H1 (cell line): ENCODE data around the gene GPR137. TPM values are rescaled to one million over a fixed set of nuclear protein-coding genes. Genes with fewer than 3 reads are reported as not detected.

Experiments
- BCL11A ChIP-seq, 2 experiments: IDR thresholded peaks; one replicate each; pipeline ENCODE4 v1.6.1; 2011; ENCODE audit warnings: low read depth in 2 of 2, low read length in 2 of 2, mild to moderate bottlenecking in 2 of 2
- PHF8 ChIP-seq: fragments of 200-600 bp; sonication (generic); conservative IDR thresholded peaks from 2 replicates; pipeline ENCODE4 v1.7.1; 2012; ENCODE audit warnings: low read depth, mild to moderate bottlenecking, inconsistent platforms, low read length, moderate library complexity
- SP1 ChIP-seq: IDR thresholded peaks from 2 replicates; pipeline ENCODE4 v1.6.1; 2011; ENCODE audit warnings: low read depth, low read length
- USF2 ChIP-seq: IDR thresholded peaks from 2 replicates; pipeline ENCODE4 v1.6.1; 2011; ENCODE audit warnings: low read length, improper control_type of control experiment
- polyA plus RNA-seq, 7 experiments: library from polyadenylated mRNA; depleted of rRNA in 3 of 7; stranded (reverse) in 5 of 7; unstranded in 2 of 7; fragments of >200 nt in 5 of 7; fragments of 200-250 nt in 2 of 7; gene quantifications; 1 replicate in 5 of 7; 2 replicates in 1 of 7; 4 replicates in 1 of 7; pipeline versions ENCODE4 v1.2.1 to v1.2.3, GENCODE V29; 2011 to 2013; ENCODE audit warnings: missing spikeins in 2 of 7, mixed read lengths in 2 of 7
- total RNA-seq: library from RNA; stranded (reverse); fragmentation: NEBNext Ultra II Directional; extraction: Animal tissue kit (Norgen Biotek cat#: 25700); gene quantifications from 2 replicates; pipeline ENCODE4 v1.2.1, GENCODE V29; 2021

The GPR137 gene
- total and polyA plus RNA-seq, 2 of the 8 experiments (the other 6 are each of a cell fraction or from before 2014, with no cell fraction given) = 36.2 to 37.8 TPM

- TF ChIP-seq PHF8 (no peak), SP1 (no peak), BCL11A (IDR thresholded peaks at IDR 0.05; ENCODE audit: low read depth in 2 of 2, low read length in 2 of 2) (no peak), USF2 (no peak)
- TF ChIP-seq, all 59 proteins: peak for 0
Measured at GRCh38 chr11:64266339-64266738, 19.3 kb upstream of the GPR137 start (continued).
